ENCODE results near the gene PRDM15.

The PRDM15 gene

GRCh38 chr21:41924368-41924754 is 45.2 kb upstream of the PRDM15 start:
- H3K9ac ChIP-seq: peak overlapping the region in 4 of 11 experiments; percentile 33 to 59 (median 50); a peak in 5 of 22 replicates
- no peak for TF ChIP-seq Cebpa-rat (IDR thresholded peaks at IDR 0.05)
- H3K4me2 ChIP-seq: peak overlapping the region; percentile 79 to 97 (median 92)
- H3K27me3 ChIP-seq: no peaks in the 10 kb centered on the region
- peaks cover 78 to 96% (median 88%) of the 10 kb centered on the region in 10 experiments for H3K4me1 ChIP-seq
- H4K20me1 ChIP-seq: peaks cover 0 to 16% (median 0%) of the 10 kb centered on the region in 11 experiments; a peak in 1 of 22 replicates
- H3K4me3 ChIP-seq: no peak overlapping the region
- peak overlapping the region in 3 of 11 experiments; percentile 15 to 90 (median 86); a peak in 4 of 22 replicates for H3K27ac ChIP-seq
- no peaks in the 10 kb centered on the region for H3K9me3 ChIP-seq (replicated peaks in 1 of 11)
- peaks cover 0 to 8% (median 0%) of the 10 kb centered on the region in 11 experiments; a peak in 3 of 22 replicates for H3K36me3 ChIP-seq

- H3K4me1 ChIP-seq: peaks cover 73 to 91% (median 83%) of the 10 kb centered on the region in 10 experiments
- H3K27me3 ChIP-seq: no peaks in the 10 kb centered on the region
- peaks cover 0 to 13% (median 1%) of the 10 kb centered on the region in 11 experiments; a peak in 6 of 22 replicates for H3K36me3 ChIP-seq
- peak overlapping the region; percentile 79 to 97 (median 92) for H3K4me2 ChIP-seq
- H3K9ac ChIP-seq: peak overlapping the region in 4 of 11 experiments; percentile 33 to 59 (median 50); a peak in 6 of 22 replicates
- H4K20me1 ChIP-seq: peaks cover 0 to 17% (median 0%) of the 10 kb centered on the region in 11 experiments; a peak in 1 of 22 replicates
- no peak for TF ChIP-seq Cebpa-rat (IDR thresholded peaks at IDR 0.05)
- peak overlapping the region in 3 of 11 experiments; percentile 15 to 86 (median 18); a peak in 5 of 22 replicates for H3K27ac ChIP-seq
- H3K9me3 ChIP-seq (replicated peaks in 1 of 11): no peaks in the 10 kb centered on the region
- H3K4me3 ChIP-seq: no peak overlapping the region
Measured at GRCh38 chr21:41923631-41924367, 44.7 kb upstream of the PRDM15 start.

- Histone ChIP-seq H3K9ac (peak overlapping the region in 1 of 11 experiments; percentile 43; a peak in 2 of 22 replicates), H3K36me3 (peaks cover 2 to 20% (median 7%) of the 10 kb centered on the region in 11 experiments; a peak in 14 of 22 replicates), H3K4me3 (no peak overlapping the region), H3K27ac (no peak overlapping the region; a peak in 1 of 22 replicates), H3K27me3 (no peaks in the 10 kb centered on the region), H4K20me1 (peaks cover 0 to 17% (median 0%) of the 10 kb centered on the region in 11 experiments; a peak in 1 of 22 replicates), H3K4me2 (peak overlapping the region in 9 of 11 experiments; percentile 79 to 94 (median 91); a peak in 16 of 22 replicates), H3K4me1 (peaks cover 66 to 85% (median 76%) of the 10 kb centered on the region in 10 experiments), H3K9me3 (replicated peaks in 1 of 11) (no peaks in the 10 kb centered on the region)
- no peak for TF ChIP-seq Cebpa-rat (IDR thresholded peaks at IDR 0.05)
Measured at GRCh38 chr21:41923186-41923585, 44.0 kb upstream of the PRDM15 start.

DNA sequence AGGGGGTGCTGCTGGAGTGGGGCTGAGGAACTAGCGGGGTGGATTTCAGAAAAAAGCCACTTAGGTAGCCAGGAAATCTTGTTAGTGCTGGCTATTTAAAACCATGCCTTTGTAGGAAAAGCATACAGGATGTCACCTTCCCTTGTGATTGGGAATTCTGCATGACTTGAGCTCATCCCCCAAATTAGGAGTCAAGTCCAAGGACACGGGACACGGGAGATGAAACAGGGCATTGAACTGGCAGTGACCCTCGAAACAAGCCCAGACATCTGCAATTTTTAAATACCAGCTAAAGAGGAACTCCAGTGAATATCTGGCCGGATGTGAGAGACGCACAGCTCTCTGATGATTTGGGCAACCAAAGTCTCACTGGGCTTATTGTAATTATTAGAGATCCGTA is 41.9 kb upstream of the PRDM15 start:
- Histone ChIP-seq H3K9me3 (replicated peaks in 1 of 11) (no peaks in the 10 kb centered on the region), H3K4me3 (no peak overlapping the region), H3K4me1 (peaks cover 49 to 66% (median 58%) of the 10 kb centered on the region in 10 experiments), H3K27ac (peak overlapping the region in 7 of 11 experiments; percentile 10 to 42 (median 21); a peak in 6 of 22 replicates), H4K20me1 (peaks cover 0 to 17% (median 0%) of the 10 kb centered on the region in 11 experiments; a peak in 1 of 22 replicates), H3K9ac (peak overlapping the region in 5 of 11 experiments; percentile 12 to 41 (median 20); a peak in 7 of 22 replicates), H3K36me3 (peaks cover 18 to 41% (median 25%) of the 10 kb centered on the region in 11 experiments), H3K4me2 (peak overlapping the region; percentile 66 to 94 (median 85)), H3K27me3 (no peaks in the 10 kb centered on the region)
- no peak for TF ChIP-seq Cebpa-rat (IDR thresholded peaks at IDR 0.05)

- H3K4me2 ChIP-seq: peak overlapping the region; percentile 66 to 94 (median 85)
- H3K27me3 ChIP-seq: no peaks in the 10 kb centered on the region
- H3K9ac ChIP-seq: no peak overlapping the region
- peaks cover 18 to 46% (median 29%) of the 10 kb centered on the region in 11 experiments for H3K36me3 ChIP-seq
- peaks cover 44 to 60% (median 52%) of the 10 kb centered on the region in 10 experiments for H3K4me1 ChIP-seq
- H4K20me1 ChIP-seq: peaks cover 0 to 17% (median 0%) of the 10 kb centered on the region in 11 experiments; a peak in 1 of 22 replicates
- no peaks in the 10 kb centered on the region for H3K9me3 ChIP-seq (replicated peaks in 1 of 11)
- H3K4me3 ChIP-seq: no peak overlapping the region
- TF ChIP-seq Cebpa-rat (IDR thresholded peaks at IDR 0.05): no peak
- peak overlapping the region in 2 of 11 experiments; percentile 14 to 30; a peak in 2 of 22 replicates for H3K27ac ChIP-seq
Measured at GRCh38 chr21:41920476-41920875, 41.3 kb upstream of the PRDM15 start.

- H4K20me1 ChIP-seq: peaks cover 0 to 17% (median 0%) of the 10 kb centered on the region in 11 experiments; a peak in 1 of 22 replicates
- H3K9me3 ChIP-seq (replicated peaks in 1 of 11): no peaks in the 10 kb centered on the region
- H3K4me3 ChIP-seq: no peak overlapping the region
- peaks cover 37 to 54% (median 46%) of the 10 kb centered on the region in 10 experiments for H3K4me1 ChIP-seq
- H3K27me3 ChIP-seq: no peaks in the 10 kb centered on the region
- peaks cover 22 to 51% (median 35%) of the 10 kb centered on the region in 11 experiments for H3K36me3 ChIP-seq
- H3K4me2 ChIP-seq: peak overlapping the region in 2 of 11 experiments; percentile 81 to 94; a peak in 3 of 22 replicates
- no peak overlapping the region for H3K27ac ChIP-seq
- H3K9ac ChIP-seq: no peak overlapping the region
- TF ChIP-seq Cebpa-rat (IDR thresholded peaks at IDR 0.05): no peak
Measured at GRCh38 chr21:41919666-41920398, 40.7 kb upstream of the PRDM15 start.

DNA sequence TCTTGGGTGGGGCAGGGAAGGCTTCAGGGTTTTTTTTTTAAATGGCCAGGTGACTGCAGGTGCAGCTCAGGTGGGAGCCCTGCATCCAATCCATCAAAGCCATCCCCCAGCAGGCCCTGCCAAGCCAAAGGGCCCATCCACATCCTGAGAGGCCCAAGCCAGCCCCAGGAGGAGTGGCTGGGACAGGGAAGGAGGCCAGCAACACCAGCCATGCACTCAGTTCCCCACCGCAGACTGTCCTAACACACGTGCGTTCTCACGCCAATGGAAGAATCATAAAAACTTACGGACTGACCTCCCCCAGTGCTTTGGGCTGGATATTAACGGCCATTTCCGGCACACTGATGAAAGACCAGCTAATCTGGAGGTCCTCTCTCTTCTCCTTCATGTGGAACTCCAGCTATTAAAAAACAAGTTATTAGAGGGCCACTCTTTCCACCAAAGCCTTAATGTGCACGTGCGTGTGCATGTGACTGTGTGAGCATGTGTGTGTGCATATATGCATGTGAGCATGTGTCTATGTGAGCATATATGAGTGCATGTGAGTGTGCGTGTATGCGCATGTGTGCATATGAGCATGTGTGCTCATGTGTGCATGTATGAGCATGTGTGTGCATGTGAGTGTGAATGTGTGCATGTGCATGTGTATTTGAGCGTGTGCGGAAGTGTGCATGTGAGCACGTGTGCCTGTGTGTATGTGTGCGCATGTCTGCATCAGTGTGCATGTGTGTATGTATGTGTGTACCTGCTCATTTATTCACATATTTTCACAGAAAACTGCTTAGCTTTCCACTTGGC is 39.6 kb upstream of the PRDM15 start:
- peaks cover 27 to 43% (median 35%) of the 10 kb centered on the region in 10 experiments for H3K4me1 ChIP-seq

DNA sequence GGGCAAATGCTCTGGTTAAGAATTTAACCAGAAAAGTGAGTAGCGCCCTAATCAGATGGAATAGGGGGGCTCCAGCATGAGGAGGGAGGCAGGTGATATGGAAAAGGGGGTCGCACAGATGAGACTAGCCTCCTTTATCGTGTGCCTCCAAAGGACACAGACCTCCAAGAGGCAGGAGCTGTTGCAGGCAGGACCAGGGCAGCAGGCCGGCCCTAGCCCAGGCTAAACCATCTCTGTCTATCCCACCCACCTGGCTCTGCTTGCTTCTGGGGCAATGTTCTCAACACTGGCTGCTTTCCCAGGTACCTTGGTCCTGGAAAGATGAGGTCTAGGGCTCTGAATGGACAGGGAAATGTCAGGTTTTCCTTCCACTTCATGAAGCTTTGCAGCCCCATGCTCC is 38.4 kb upstream of the PRDM15 start:
- Histone ChIP-seq H3K4me3 (no peak overlapping the region), H3K4me1 (peaks cover 22 to 31% (median 25%) of the 10 kb centered on the region in 10 experiments), H4K20me1 (peaks cover 0 to 17% (median 0%) of the 10 kb centered on the region in 11 experiments; a peak in 1 of 22 replicates), H3K27me3 (no peaks in the 10 kb centered on the region), H3K4me2 (no peak overlapping the region), H3K9ac (no peak overlapping the region), H3K27ac (no peak overlapping the region), H3K9me3 (replicated peaks in 1 of 11) (no peaks in the 10 kb centered on the region), H3K36me3 (peaks cover 33 to 74% (median 56%) of the 10 kb centered on the region in 11 experiments)
- no peak for TF ChIP-seq Cebpa-rat (IDR thresholded peaks at IDR 0.05)

More for the DNA sequence above, 39.6 kb upstream of the PRDM15 start:
- Histone ChIP-seq H3K36me3 (peaks cover 27 to 61% (median 46%) of the 10 kb centered on the region in 11 experiments), H3K4me3 (no peak overlapping the region), H3K4me2 (no peak overlapping the region), H3K9ac (no peak overlapping the region), H4K20me1 (peaks cover 0 to 17% (median 0%) of the 10 kb centered on the region in 11 experiments; a peak in 1 of 22 replicates), H3K9me3 (replicated peaks in 1 of 11) (no peaks in the 10 kb centered on the region), H3K27me3 (no peaks in the 10 kb centered on the region), H3K27ac (no peak overlapping the region)
- TF ChIP-seq Cebpa-rat (IDR thresholded peaks at IDR 0.05): no peak

Measured in BLaER1 treated with 17β-estradiol and CSF1 and Interleukin-3, amounts not matched to agents 10 nM and 100 nM (cell line).